Superior temporal gyrus (tissue), 1 donor: Measurements from ENCODE around the gene PRDM15.

ENCODE experiments used
- DNase-seq: peaks from one replicate; pipeline ENCODE4 v3.0.0-alpha.2; 2016; ENCODE audit errors: extremely low spot score

The PRDM15 gene

GRCh38 chr21:41907496-41908258 lies 28.5 kb upstream of the PRDM15 start:
- no peak for DNase-seq

GRCh38 chr21:41906770-41907169 lies 27.6 kb upstream of the PRDM15 start:
- no peak for DNase-seq

GRCh38 chr21:41903559-41904351 lies 24.6 kb upstream of the PRDM15 start:
- DNase-seq: no peak

- no peak for DNase-seq
Observed at GRCh38 chr21:41902946-41903345, 23.8 kb upstream of the PRDM15 start.

- no peak for DNase-seq
Observed at GRCh38 chr21:41901782-41902181, 22.6 kb upstream of the PRDM15 start.

GRCh38 chr21:41901099-41901498 lies 22.0 kb upstream of the PRDM15 start:
- DNase-seq: no peak

- no peak for DNase-seq
Observed at GRCh38 chr21:41900401-41900800, 21.3 kb upstream of the PRDM15 start.

- no peak for DNase-seq
Observed at GRCh38 chr21:41899426-41900202, 20.5 kb upstream of the PRDM15 start.

- no peak for DNase-seq
Observed at GRCh38 chr21:41898998-41899397, 19.9 kb upstream of the PRDM15 start.

- no peak for DNase-seq
Observed at GRCh38 chr21:41897700-41898099, 18.6 kb upstream of the PRDM15 start.

GRCh38 chr21:41897047-41897669 lies 18.0 kb upstream of the PRDM15 start:
- no peak for DNase-seq

GRCh38 chr21:41895643-41896493 lies 16.7 kb upstream of the PRDM15 start:
- no peak for DNase-seq

- DNase-seq: no peak
Observed at GRCh38 chr21:41894922-41895557, 15.9 kb upstream of the PRDM15 start.

GRCh38 chr21:41894511-41894910 lies 15.4 kb upstream of the PRDM15 start:
- no peak for DNase-seq

GRCh38 chr21:41892726-41893125 lies 13.6 kb upstream of the PRDM15 start:
- no peak for DNase-seq

GRCh38 chr21:41891132-41891531 lies 12.0 kb upstream of the PRDM15 start:
- no peak for DNase-seq

- no peak for DNase-seq
Observed at GRCh38 chr21:41890355-41890754, 11.2 kb upstream of the PRDM15 start.

- DNase-seq: no peak
Observed at GRCh38 chr21:41888749-41889376, 9.7 kb upstream of the PRDM15 start.

- no peak for DNase-seq
Observed at GRCh38 chr21:41887667-41888066, 8.5 kb upstream of the PRDM15 start.

- DNase-seq: no peak
Observed at GRCh38 chr21:41886328-41886727, 7.2 kb upstream of the PRDM15 start.
